ENCODE results near the gene IRAK4.
"Not testable (repeated sequence)": the region's sequence is repeated elsewhere in the genome, so short reads cannot be mapped to it uniquely, and the experiment has no call there.

The IRAK4 gene

GRCh38 chr12:43758728-43759563, at the start of gene IRAK4, which contains the start of gene PUS7L:
IRAK4 (plus strand) TSS chr12:43758951; CDS start chr12:43768112, 9,161 bp downstream.
PUS7L (minus strand) TSS chr12:43758790; CDS start chr12:43755245, 3,545 bp downstream.
- peak; percentile 93 for DNase-seq
- ATAC-seq = peak; percentile 96

- ATAC-seq (no peak), DNase-seq (no peak)
Observed at GRCh38 chr12:43711348-43711747, 47.4 kb upstream of the IRAK4 start.

GRCh38 chr12:43722621-43723020, 36.1 kb upstream of the IRAK4 start:
- ATAC-seq (no peak), DNase-seq (no peak)

- no peak for ATAC-seq
Observed at GRCh38 chr12:43723134-43723533, 35.6 kb upstream of the IRAK4 start.

GRCh38 chr12:43728117-43728516, 30.6 kb upstream of the IRAK4 start:
- ATAC-seq = no peak
- DNase-seq = no peak

More at GRCh38 chr12:43723134-43723533, 35.6 kb upstream of the IRAK4 start:
- DNase-seq = no peak

GRCh38 chr12:43728698-43729097, 30.1 kb upstream of the IRAK4 start:
- DNase-seq = no peak
- no peak for ATAC-seq

- peak; percentile 86 for ATAC-seq
- no peak for DNase-seq
Observed at GRCh38 chr12:43730283-43730682, 28.5 kb upstream of the IRAK4 start.

GRCh38 chr12:43733687-43734086, 25.1 kb upstream of the IRAK4 start:
- DNase-seq (no peak), ATAC-seq (no peak)

- ATAC-seq (no peak), DNase-seq (no peak)
Observed at GRCh38 chr12:43736927-43737440, 21.8 kb upstream of the IRAK4 start.

- DNase-seq (no peak), ATAC-seq (no peak)
Observed at GRCh38 chr12:43737646-43738045, 21.1 kb upstream of the IRAK4 start.

- no peak for ATAC-seq
- DNase-seq = no peak
Observed at GRCh38 chr12:43740511-43741100, 18.1 kb upstream of the IRAK4 start.

- DNase-seq (no peak), ATAC-seq (no peak)
Observed at GRCh38 chr12:43742106-43742505, 16.6 kb upstream of the IRAK4 start.

GRCh38 chr12:43744826-43745225, 13.9 kb upstream of the IRAK4 start:
- DNase-seq (no peak), ATAC-seq (no peak)

GRCh38 chr12:43749016-43749415, 9.7 kb upstream of the IRAK4 start:
- no peak for ATAC-seq
- DNase-seq = no peak

- DNase-seq (no peak), ATAC-seq (no peak)
Observed at GRCh38 chr12:43750814-43751213, 7.9 kb upstream of the IRAK4 start.

- DNase-seq, ATAC-seq: not testable (repeated sequence)
Observed at GRCh38 chr12:43751360-43751759, 7.4 kb upstream of the IRAK4 start.

GRCh38 chr12:43754015-43754414, 4.7 kb upstream of the IRAK4 start:
- no peak for DNase-seq
- no peak for ATAC-seq

GRCh38 chr12:43758247-43758727, 464 bp upstream of the IRAK4 start:
- peak; percentile 30 for DNase-seq
- no peak for ATAC-seq

- DNase-seq (no peak), ATAC-seq (no peak)
Observed at GRCh38 chr12:43760396-43760795, 1.6 kb downstream of the IRAK4 start.

GRCh38 chr12:43761500-43761899, 2.7 kb downstream of the IRAK4 start:
- ATAC-seq = no peak
- no peak for DNase-seq

GRCh38 chr12:43762596-43762995, 3.8 kb downstream of the IRAK4 start:
- no peak for DNase-seq
- no peak for ATAC-seq

- DNase-seq (no peak), ATAC-seq (no peak)
Observed at GRCh38 chr12:43763769-43764168, 5.0 kb downstream of the IRAK4 start.

- DNase-seq (no peak), ATAC-seq (no peak)
Observed at GRCh38 chr12:43764528-43764927, 5.8 kb downstream of the IRAK4 start.

Data from stimulated activated naive CD8-positive, alpha-beta T cell treated with anti-CD3 and anti-CD28 coated beads, Interleukin-15, Interleukin-2, amounts not matched to agents 100 U/mL and 50 U/mL, for 24 hours (primary cell).